ENCODE measurements around the gene XPO4.
"Not testable (repeated sequence)": the region's sequence is repeated elsewhere in the genome, so short reads cannot be mapped to it uniquely, and the experiment has no call there.

The XPO4 gene

DNA sequence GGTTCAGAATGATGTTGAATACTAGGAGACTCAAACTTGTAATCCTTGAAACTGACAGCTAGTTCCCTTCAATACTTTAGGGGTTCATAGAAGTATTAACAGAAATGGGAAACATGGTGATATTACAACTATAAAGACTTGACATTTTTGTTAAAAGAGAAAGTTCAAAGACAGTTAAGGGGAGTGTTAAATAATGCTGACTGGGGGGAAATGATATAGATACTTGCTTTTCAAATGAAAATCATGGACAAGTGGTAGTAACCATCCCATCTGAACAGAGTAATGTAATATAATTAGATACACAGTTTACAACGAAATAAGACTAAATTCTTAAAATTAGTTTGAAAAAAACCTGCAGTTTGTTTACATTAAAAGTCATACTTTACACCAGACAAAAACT lies 122.2 kb downstream of the XPO4 start:
- DNase-seq, result no peak

DNA sequence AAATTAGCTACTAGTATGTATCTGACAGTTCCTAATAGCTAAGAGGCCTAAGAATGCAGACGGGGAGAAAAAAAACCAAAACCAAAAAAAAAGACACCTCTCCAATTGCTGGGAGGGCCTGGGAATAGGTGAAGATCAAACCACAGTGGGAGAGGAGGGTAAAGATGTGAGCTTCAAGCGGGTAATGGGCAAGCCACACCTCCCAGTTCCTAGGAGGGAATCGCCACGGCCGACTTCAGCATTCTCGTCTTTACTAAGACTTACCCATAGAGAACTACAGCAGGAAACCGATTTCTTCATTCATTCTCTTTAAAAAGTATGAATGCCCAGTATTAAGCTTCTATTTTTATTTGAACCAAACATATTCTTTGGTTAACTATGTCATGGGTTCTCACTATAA lies 123.1 kb downstream of the XPO4 start:
- DNase-seq, result no peak

DNA sequence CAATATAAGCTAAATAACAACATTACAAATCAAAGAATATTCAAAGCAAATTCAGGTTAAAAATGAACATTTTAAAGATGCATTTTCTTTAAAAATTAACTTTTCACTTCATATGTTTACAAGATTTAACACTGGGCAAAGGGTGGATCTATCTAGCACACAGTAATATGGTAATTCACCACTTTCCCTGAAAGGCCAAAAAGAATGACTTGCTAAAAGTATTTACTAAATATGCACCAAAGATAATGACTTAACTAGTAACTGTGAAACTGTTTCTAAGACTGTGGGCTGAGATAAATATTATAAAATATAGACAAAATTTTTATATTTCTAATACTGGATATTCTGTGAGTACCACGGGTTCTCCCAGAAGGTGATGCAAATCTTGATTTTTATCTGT lies 124.2 kb downstream of the XPO4 start:
- no peak for DNase-seq

DNA sequence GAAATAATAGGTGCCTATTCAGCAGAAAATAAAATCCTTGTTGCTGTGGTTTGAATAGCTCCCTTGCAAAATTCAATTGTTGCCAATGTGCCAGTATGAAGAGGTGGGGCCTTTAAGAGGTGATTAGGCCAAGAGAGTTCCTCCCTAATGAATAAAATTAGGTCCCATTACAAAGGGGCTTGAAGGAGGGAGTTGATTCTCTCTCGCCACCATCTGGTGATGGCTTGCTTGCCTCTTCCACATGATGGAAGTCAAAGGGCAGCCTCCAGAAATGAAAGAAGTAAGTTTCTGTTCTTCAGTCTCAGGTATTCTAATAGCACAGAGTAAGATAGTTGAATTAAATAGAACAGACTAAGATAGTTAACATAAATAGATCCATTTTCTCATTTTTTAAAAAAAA lies 125.8 kb downstream of the XPO4 start:
- no peak for DNase-seq

DNA sequence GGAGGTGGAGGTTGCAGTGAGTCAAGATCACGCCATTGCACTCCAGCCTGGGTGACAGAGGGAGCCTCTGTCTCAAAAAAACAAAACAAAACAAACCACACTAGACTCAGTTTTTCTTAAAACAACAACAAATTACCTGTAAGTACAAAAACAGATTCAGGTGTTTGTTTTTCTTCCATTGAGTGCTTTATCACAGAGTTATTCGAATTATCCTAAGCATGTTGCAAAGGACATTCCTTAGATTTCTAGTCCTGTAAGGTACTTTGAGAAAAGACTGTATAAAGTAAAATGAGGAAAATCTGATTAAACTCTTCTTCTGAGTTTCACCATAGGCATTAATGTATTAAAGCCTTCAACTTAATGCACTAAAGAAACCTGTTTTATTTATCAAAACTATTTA lies 126.6 kb downstream of the XPO4 start:
- DNase-seq, result no peak

DNA sequence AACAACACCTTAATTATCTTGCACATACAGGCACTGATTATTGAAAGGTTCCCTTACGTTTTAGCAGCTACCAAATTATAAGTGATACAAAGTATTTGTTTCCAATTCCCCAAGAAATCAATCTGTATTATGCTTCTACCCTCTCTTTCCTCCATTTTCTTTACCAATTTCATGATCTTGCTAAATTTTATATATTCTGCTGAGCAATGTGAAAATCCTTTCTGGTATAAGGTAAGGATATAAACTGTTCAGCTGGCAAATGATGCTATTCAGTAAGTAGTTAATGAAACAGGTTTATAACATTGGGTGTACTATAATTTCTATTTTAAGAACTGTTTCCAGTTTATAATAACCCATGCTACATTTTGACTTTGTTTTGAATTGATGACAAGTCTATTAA lies 127.8 kb downstream of the XPO4 start:
- no peak for DNase-seq

DNA sequence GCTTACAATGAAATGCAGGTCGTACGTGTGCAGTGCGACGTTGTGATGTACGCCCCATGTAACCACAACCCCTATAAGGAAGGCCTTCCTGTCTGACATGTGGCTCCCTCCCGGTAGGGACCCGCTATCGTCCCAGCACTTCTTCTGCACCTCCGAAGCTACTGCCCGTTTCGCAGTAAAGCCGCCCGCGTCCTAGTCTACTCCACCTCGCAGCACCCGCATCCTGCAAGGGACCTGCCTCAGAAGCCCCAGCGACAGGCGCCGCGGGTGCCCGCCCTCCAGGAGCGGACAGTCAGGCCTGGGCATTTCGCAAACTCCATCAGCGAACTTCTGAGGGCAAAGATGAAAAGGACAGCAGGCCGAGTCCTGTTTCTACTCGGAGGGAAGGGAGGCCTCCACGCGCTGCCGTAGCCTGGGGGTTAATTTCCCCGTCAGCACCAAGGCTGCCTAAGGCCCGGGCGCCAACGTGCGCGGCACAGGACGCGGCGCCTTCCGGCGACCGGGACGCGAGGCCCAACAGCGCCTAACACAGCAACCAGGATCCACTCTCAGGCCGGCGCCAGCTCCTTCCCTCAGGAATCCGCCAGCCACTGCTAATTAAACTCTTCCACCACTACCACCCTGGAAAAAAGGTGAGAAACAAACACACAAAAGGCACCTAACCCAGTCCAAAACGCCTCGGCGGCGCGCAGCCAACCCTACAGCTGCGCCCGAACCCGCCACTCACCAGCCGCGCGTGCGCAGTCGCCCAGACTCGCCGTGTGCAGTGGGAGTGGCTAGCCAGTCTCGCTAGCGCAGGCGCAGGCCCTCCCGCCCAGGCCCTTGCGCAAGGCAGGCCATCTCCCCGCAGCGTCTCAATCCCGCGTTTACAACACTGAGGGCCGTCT lies 129.1 kb downstream of the XPO4 start, which contains the start of gene EEF1AKMT1:
Gene EEF1AKMT1 (minus strand): TSS at position 768 of the 887 bp plus-strand sequence. CDS start 16,363 bp downstream, outside the sequence.
- peak; percentile 90 for DNase-seq

DNA sequence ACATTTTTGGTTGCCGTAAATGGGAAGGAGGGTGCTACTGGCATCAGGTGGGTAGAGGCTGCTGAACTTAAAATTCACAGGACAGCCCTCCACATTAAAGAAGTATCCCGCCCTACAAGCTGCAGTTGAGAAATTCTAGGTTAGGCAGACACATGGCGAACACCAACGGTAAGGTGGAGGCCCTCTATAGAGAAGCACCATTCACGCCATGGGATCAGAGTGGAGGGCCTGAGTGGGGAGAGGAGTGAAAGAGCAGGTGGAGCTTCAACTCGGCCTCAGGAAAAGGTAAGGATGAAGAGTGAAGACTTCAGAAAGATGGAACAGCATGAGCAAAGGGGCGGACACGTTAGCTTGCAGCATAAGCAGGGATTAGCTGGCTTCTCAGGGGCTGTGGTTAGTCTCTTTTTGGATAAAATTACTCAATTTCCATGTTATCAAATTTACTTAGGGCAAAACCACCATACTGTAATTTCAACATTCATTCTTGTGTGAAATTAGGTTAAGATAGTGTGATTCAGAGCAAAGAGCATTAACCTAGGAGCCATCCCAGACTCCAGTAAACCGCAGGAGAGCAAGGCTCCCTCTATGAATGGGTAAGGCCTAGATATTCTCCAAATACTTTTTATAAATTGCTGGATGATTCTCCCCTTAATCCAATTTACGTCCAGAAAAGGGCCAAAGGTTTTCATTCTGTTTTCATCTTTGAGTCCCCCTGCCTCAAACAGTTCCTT lies 130.0 kb downstream of the XPO4 start:
- DNase-seq, result no peak

DNA sequence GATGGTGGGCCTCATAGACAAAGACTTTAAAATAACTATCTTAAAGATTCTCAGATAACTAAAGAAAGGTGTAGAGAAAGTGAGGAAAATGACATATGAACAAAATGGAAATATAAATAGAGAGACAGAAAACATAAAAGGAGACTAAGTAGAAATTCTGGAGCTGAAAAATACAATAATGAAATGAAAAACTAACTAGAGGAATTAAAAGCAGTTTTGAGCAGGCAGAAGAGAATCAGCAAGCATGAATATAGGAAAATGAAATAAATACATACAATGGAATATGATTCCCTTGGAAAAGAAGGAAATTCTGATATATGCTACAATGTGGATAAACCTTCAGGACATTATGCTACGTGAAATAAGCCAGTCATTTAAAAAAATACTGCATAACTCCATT lies 132.7 kb downstream of the XPO4 start:
- DNase-seq, result no peak

DNA sequence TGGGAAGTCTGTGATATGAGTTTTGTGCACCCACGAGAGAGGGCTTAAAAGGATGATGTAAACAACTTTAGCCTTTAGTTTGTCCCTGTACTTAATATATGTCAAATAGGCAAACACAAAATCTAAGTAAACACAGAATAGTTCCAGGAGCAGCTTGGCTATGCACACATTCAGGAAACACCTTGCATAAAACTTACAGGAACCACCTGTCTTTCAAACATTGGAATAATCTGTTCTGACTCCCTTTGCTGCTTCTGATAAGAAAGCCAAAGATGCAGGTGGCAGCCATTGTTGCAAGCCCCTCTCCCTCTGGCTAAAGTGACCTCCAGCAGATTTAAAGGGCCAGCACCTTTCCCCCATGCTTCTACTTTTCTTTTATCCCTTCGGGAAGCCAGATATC lies 133.5 kb downstream of the XPO4 start:
- no peak for DNase-seq

DNA sequence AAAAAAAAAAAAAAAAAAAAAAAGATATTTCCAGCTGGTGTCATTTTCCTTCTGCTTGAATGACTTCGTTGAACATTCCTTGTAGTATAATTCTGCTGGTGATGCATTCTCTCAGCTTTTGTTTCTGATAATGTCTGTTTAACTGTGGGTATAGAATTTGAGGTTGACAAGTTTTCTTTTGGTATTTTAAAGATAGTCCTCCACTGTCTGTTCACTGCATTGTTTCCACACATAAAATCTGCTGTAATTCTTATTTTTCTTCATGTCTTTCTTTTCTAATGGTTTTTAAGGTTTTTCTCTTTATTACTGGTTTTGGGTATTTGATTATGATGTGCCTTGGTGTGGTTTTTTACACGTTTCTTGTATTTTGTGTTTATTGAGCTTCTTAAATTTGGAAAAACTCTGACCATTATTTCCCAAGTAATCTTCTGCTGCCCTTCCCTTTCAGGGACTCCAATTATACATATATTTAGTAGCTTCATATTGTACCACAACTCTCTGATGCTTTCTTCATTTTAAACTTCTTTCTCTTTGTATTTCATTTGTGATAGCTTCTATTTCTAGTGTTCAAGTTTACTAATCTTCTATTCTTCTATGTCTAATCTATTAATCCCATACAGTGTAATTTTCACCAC lies 135.1 kb downstream of the XPO4 start:
- DNase-seq, result no peak

DNA sequence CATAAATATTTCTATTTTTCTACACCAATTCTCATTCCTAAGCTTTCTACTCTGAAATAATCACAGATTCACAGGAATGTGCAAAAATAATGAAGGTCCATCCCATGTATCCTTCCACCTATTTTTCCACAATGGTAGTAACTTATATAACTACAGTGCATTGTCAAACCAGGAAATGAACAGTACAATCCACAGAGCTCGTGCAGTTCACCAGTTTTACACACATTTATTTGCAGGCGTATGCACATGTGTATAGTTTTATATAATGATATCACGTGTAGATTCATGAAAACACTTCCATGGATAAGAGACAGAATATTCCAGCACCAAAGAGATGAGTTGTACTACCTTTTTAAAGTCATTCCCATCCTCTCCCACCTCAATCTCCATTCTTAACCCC lies 141.7 kb downstream of the XPO4 start:
- DNase-seq, result no peak

DNA sequence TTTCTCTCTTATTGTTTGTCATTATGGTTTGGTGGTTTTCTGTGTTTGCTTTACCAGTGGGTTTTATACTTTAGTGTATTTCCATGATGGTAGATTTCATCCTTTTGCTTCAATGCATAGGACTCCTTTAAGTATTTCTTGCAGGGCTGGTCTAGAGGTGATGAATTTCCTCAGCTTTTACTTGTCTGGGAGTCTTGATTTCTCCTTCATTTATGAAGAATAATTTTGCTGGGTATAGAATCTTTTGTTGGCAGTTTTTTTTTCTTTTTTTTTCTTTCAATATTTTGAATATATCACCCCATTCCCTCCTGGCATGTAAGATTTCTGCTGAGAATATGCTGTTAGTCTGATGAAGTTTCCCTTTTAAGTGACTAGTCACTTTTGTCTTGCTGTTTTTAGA lies 148.5 kb downstream of the XPO4 start:
- no peak for DNase-seq

DNA sequence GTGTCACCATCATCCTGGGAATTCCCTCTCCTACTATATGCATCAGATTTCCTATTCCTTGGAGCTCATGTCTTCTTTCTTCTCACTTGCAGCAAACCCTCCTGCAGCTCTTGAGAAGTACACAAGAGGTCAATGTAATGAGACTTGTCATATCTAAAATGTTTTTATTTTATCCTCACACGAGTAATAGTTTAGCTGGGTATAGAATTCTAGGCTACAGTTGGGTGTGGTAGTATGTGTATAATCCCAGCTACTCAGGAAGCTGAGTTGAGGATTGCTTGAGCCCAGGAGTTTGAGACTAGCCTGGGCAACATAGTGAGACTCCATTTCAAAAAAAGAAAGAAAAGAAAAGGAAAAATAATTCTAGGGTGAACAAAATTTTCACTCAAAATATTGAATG lies 153.2 kb downstream of the XPO4 start:
- DNase-seq, result no peak

DNA sequence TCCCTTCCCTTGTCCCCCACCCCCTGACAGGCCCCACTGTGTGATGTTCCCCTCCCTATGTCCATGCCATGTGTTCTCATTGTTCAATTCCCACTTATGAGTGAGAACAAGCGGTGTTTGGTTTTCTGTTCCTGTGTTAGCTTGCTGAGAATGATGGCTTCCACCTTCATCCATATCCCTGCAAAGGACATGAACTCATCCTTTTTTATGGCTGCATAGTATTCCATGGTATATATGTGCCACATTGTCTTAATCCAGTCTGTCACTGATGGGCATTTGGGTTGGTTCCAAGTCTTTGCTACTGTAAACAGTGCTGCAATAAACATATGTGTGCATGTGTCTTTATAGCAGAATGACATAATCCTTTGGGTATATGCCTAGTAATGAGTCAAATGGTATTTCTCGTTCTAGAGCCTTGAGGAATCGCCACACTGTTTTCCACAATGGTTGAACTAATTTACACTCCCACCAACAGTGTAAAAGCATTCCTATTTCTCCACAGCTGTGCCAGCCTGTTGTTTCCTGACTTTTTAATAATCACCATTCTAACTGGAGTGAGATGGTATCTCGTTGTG lies 158.6 kb downstream of the XPO4 start:
- DNase-seq, result not testable (repeated sequence)

DNA sequence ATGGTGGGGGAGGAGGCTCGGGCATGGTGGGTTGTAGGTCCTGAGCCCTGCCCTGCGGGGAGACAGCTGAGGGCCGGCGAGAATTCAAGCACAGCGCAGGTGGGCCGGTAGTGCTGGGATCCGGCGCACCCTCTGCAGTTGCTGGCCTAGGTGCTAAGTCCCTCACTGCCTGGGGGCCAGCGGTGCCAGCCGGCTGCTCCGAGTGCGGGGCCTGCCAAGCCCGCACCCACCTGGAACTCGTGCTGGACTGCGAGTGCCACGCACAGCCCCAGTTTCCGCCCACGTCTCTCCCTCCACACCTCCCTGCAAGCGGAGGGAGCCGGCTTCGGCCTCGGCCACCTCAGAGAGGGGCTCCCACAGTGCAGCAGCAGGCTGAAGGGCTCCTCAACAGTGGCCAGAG lies 162.5 kb downstream of the XPO4 start:
- no peak for DNase-seq

DNA sequence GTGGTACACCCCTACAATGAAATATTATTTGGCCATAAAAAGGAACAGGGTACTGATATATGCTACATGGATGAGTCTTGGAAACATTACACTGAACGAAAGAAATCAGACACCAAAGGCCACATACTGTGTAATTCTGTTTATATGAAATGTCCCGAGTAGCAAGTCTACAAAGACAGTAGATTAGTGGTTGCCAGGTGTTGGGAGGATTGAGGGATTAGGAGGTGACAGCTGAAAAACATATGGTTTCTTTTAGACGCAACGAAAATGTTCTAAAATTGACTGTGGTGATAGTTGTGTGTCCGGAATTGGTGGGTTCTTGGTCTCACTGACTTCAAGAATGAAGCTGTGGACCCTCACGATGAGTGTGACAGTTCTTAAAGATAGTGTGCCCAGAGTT lies 163.9 kb downstream of the XPO4 start:
- DNase-seq, result no peak

DNA sequence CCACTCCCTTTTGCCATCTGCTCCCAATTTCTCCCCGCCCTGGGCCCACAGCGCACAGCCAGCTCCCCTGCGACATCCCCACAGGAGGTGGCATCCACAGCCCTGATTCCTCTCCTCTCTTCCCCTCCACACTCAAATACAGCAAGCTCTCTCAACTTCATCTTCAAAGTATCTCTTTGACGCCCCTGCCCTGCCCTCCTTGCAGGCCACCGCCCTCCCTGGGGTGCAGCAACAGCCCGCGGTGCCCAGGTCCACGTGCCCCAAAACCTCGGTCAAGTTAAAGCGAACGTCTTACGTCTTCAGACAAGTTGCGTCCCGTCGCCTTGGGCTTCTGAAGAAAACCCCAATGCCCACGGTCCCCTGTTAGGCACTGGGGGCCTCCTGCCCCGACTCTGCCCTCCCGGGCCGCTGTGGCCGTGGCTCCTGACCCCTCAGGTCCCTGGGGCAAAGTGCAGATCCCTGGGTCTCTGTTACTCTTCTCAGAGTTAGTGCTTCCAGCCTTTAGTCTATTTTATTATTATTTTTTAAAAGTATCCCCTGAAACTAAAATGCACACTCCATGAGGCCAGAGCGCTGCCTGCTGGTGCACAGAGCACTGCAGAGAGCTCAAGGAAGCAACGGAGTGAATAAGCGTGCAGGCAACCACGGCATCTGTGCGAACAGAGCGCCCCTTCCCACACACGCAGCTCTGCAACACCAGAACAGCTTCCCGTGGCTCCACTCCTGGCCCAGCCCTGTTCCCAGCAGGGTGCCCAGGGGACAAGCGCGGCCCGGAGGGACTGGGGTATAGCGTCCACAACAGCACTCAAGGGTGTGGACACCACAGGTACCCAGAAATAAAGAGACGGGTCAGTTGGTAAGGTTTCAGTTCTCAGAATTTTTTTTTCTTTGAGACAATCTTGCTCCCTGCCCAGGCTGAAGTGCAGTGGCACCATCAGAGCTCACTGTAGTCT lies 172.6 kb downstream of the XPO4 start:
- DNase-seq, result no peak

DNA sequence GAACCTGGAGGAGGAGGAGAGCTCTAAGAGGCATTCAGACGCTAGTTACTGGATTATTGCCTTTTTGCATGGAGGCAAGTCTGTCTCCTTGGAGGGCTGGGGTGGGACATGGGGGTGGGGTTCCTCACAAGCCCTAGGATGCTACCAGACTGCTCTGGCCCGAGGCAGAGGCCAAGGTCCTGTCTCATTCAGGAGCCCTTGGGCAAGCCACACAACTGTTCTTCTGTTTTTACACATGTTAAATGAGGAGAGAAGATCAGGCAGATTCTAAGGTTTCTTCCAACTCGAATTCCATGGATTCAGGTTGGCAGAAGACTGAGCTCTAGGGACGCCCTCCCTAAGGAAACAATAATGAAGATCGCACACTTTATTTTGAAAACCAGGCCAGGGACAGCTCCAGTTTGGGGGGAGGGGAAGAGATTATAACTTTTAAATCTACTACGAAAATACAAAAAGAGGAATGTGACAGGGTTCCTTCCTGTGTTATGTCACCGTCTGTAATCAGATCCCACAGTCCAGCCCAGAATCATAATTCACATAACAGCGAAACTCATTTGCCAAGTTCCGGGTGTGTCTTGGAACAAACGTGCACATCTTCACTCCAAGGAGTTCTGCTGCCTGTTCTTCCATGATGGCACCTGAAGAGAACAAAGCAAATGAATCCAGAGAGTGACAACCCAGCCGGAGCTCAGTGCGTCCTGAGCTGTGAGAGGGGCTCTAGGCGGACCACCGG lies 173.8 kb downstream of the XPO4 start:
- DNase-seq, result no peak

DNA sequence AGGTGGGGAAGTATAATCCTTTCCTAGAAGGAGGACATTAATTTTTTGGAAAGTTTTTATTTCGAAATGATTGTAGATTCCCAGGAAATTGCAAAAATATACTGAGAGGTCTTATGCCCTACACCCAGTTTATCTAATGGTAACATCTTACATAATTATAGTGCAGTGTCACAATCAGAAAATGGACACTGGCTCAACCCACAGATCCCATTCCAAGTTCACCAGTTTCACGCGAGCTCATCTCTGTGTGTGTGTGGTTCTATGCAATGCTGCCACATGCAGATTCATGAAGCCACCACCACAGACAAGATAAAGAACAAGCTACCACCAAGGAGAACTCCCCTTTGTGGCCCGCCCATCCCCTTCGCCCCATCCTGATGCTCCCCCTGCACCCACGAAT lies 174.7 kb downstream of the XPO4 start:
- no peak for DNase-seq
